ENCODE results near the gene NRP1.

DNA sequence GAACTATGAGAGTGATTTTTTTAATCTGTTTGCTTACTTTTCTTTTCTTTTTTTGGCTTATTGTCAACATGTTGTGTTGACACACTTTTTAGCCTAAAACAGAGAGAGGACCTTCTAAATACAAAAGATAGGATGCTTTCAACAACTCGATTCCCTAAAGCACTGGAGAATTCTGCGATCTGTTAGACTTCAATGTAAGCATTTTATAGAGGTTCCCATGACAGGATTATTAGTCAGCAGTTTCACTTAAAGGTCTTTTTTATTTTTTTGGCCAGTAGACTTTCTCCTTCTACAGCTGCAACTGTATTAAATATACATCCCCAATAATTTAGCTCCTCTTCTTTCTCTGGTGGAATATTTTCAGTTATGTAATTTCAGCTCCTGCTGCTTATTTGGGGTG lies 12.7 kb upstream of the NRP1 start:
- TF ChIP-seq, protein P1, sequence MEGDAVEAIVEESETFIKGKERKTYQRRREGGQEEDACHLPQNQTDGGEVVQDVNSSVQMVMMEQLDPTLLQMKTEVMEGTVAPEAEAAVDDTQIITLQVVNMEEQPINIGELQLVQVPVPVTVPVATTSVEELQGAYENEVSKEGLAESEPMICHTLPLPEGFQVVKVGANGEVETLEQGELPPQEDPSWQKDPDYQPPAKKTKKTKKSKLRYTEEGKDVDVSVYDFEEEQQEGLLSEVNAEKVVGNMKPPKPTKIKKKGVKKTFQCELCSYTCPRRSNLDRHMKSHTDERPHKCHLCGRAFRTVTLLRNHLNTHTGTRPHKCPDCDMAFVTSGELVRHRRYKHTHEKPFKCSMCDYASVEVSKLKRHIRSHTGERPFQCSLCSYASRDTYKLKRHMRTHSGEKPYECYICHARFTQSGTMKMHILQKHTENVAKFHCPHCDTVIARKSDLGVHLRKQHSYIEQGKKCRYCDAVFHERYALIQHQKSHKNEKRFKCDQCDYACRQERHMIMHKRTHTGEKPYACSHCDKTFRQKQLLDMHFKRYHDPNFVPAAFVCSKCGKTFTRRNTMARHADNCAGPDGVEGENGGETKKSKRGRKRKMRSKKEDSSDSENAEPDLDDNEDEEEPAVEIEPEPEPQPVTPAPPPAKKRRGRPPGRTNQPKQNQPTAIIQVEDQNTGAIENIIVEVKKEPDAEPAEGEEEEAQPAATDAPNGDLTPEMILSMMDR (IDR thresholded peaks at IDR 0.05), result no peak
- TF ChIP-seq POLR2A (IDR thresholded peaks at IDR 0.05) (no peak), EP300 (IDR thresholded peaks at IDR 0.05) (no peak)
